Endothelial cell (in vitro differentiated cells): ENCODE results near the gene AP2A2. TPM values are rescaled to one million over a fixed set of nuclear protein-coding genes. Genes with fewer than 3 reads are reported as not detected.

Experiments
- DNase-seq: peaks from one replicate; pipeline ENCODE4 v3.0.0; 2021; ENCODE audit warnings: low spot score
- H3K27ac Mint-ChIP-seq: one replicate; pipeline ENCODE4 v1.8.0; 2021; ENCODE audit warnings: mixed read lengths, inconsistent platforms; ENCODE audit not compliant: unreplicated experiment
- H3K27me3 Mint-ChIP-seq: one replicate; pipeline ENCODE4 v1.8.0; 2021; ENCODE audit warnings: mild to moderate bottlenecking, moderate library complexity, mixed read lengths, inconsistent platforms; ENCODE audit not compliant: unreplicated experiment
- H3K36me3 Mint-ChIP-seq: one replicate; pipeline ENCODE4 v1.8.0; 2021; ENCODE audit warnings: mild to moderate bottlenecking, low read depth, mixed read lengths, inconsistent platforms; ENCODE audit not compliant: unreplicated experiment
- H3K4me1 Mint-ChIP-seq: one replicate; pipeline ENCODE4 v1.8.0; 2021; ENCODE audit warnings: mild to moderate bottlenecking, mixed read lengths, inconsistent platforms; ENCODE audit not compliant: unreplicated experiment
- H3K4me3 Mint-ChIP-seq: one replicate; pipeline ENCODE4 v1.8.0; 2021; ENCODE audit warnings: mild to moderate bottlenecking, mixed read lengths, inconsistent platforms; ENCODE audit not compliant: unreplicated experiment
- H3K9me3 Mint-ChIP-seq: one replicate; pipeline ENCODE4 v1.8.0; 2021; ENCODE audit warnings: mixed read lengths, inconsistent platforms; ENCODE audit not compliant: unreplicated experiment
- CTCF ChIP-seq: fragments of 200-600 bp; sonication (generic); IDR thresholded peaks from one replicate; pipeline ENCODE4 v1.5.0; 2021; ENCODE audit warnings: antibody characterized with exemption; ENCODE audit not compliant: unreplicated experiment
- total RNA-seq: library from RNA; stranded (reverse); fragmentation: NEBNext Ultra II Directional; extraction: Animal tissue kit (Norgen Biotek cat#: 25700); gene quantifications from one replicate; pipeline ENCODE4 v1.2.1, GENCODE V29; 2021; ENCODE audit not compliant: unreplicated experiment

Gene AP2A2
- total RNA-seq, 1 donor from 2014 or later = 287 TPM

GRCh38 chr11:1050581-1051355 lies 125.1 kb downstream of the AP2A2 start:
- peaks cover 2% of the 10 kb centered on the region for H3K27me3 Mint-ChIP-seq
- H3K9me3 Mint-ChIP-seq = no peaks in the 10 kb centered on the region
- TF ChIP-seq CTCF = peak; percentile 87
- H3K4me3 Mint-ChIP-seq = no peak overlapping the region
- no peak overlapping the region for H3K27ac Mint-ChIP-seq
- H3K4me1 Mint-ChIP-seq = peaks cover 14% of the 10 kb centered on the region
- peak; percentile 79 for DNase-seq
- no peaks in the 10 kb centered on the region for H3K36me3 Mint-ChIP-seq

- no peak for DNase-seq
- no peak overlapping the region for H3K4me3 Mint-ChIP-seq
- peaks cover 14% of the 10 kb centered on the region for H3K4me1 Mint-ChIP-seq
- H3K36me3 Mint-ChIP-seq = no peaks in the 10 kb centered on the region
- no peaks in the 10 kb centered on the region for H3K9me3 Mint-ChIP-seq
- H3K27ac Mint-ChIP-seq = no peak overlapping the region
- no peaks in the 10 kb centered on the region for H3K27me3 Mint-ChIP-seq
- no peak for TF ChIP-seq CTCF
Observed at GRCh38 chr11:1051356-1052132, 125.9 kb downstream of the AP2A2 start.

GRCh38 chr11:1052133-1053011 lies 126.7 kb downstream of the AP2A2 start:
- no peak for TF ChIP-seq CTCF
- no peaks in the 10 kb centered on the region for H3K27me3 Mint-ChIP-seq

GRCh38 chr11:1053121-1053901 lies 127.6 kb downstream of the AP2A2 start:
- TF ChIP-seq CTCF = no peak
- Mint-ChIP-seq H3K4me3 (no peak overlapping the region), H3K9me3 (no peaks in the 10 kb centered on the region), H3K36me3 (no peaks in the 10 kb centered on the region), H3K4me1 (no peaks in the 10 kb centered on the region), H3K27me3 (peaks cover 3% of the 10 kb centered on the region), H3K27ac (no peak overlapping the region)
- no peak for DNase-seq

More at GRCh38 chr11:1052133-1053011, 126.7 kb downstream of the AP2A2 start:
- no peaks in the 10 kb centered on the region for H3K36me3 Mint-ChIP-seq
- no peak overlapping the region for H3K27ac Mint-ChIP-seq
- H3K4me3 Mint-ChIP-seq = no peak overlapping the region
- H3K4me1 Mint-ChIP-seq = peaks cover 8% of the 10 kb centered on the region
- no peaks in the 10 kb centered on the region for H3K9me3 Mint-ChIP-seq
- no peak for DNase-seq
